Natural killer cell treated with Interleukin-12 subunit alpha and Interleukin-12 subunit beta and Interleukin-15 and Interleukin-18, amount 100 ng/mL, for 72 hours (primary cell): ENCODE results near the gene FAM229B. TPM values are rescaled to one million over a fixed set of nuclear protein-coding genes. Genes with fewer than 3 reads are reported as not detected.
A peak's percentile ranks its signal among the peaks of the same experiment; 100 is the strongest.
"Not testable (repeated sequence)": the region's sequence is repeated elsewhere in the genome, so short reads cannot be mapped to it uniquely, and the experiment has no call there.

Experiments
- ATAC-seq, 2 donors: fragments of 150-1000 bp; cut with Tn5 transposase in 1 of 2; sonication (Bioruptor Pico), chemical (Tn5 transposase) in 1 of 2; 2 replicates each; pipeline ENCODE4 v1.10.0; 2021
- DNase-seq: peaks from one replicate; pipeline ENCODE4 v3.0.0; 2022; ENCODE audit warnings: low spot score
- H3K27ac Mint-ChIP-seq, 2 donors: 1 replicate in 1 of 2; 2 replicates in 1 of 2; pipeline ENCODE4 v1.8.0; 2022; ENCODE audit warnings: mixed read lengths in 2 of 2, mild to moderate bottlenecking in 1 of 2, moderate library complexity in 1 of 2
- H3K27me3 Mint-ChIP-seq, 2 donors: 1 replicate in 1 of 2; 2 replicates in 1 of 2; pipeline ENCODE4 v1.8.0; 2022; ENCODE audit warnings: mixed read lengths in 2 of 2
- H3K36me3 Mint-ChIP-seq: one replicate; pipeline ENCODE4 v1.8.0; 2022; ENCODE audit warnings: mixed read lengths
- H3K4me1 Mint-ChIP-seq, 2 donors: 1 replicate in 1 of 2; 2 replicates in 1 of 2; pipeline ENCODE4 v1.8.0; 2022; ENCODE audit warnings: low read depth in 2 of 2, mixed read lengths in 2 of 2, mild to moderate bottlenecking in 1 of 2
- H3K4me3 Mint-ChIP-seq: one replicate; pipeline ENCODE4 v1.8.0; 2022; ENCODE audit warnings: mixed read lengths
- H3K9me3 Mint-ChIP-seq: 2 replicates; pipeline ENCODE4 v1.8.0; 2022; ENCODE audit warnings: mixed read lengths
- total RNA-seq, 2 donors: library from RNA; stranded (reverse); gene quantifications; one replicate each; pipeline ENCODE4 v1.2.3, GENCODE V29; 2022

Gene FAM229B
- total RNA-seq, 2 donors from 2014 or later = 2.7 to 5.3 TPM

- H3K4me3 Mint-ChIP-seq = no peak overlapping the region
- no peaks in the 10 kb centered on the region for H3K9me3 Mint-ChIP-seq
- H3K4me1 Mint-ChIP-seq = no peaks in the 10 kb centered on the region
- DNase-seq = no peak
- H3K27ac Mint-ChIP-seq = no peak overlapping the region
- H3K36me3 Mint-ChIP-seq = no peaks in the 10 kb centered on the region
- H3K27me3 Mint-ChIP-seq = peaks cover 0 to 9% of the 10 kb centered on the region in 2 donors
- ATAC-seq = no peak
Measured at GRCh38 chr6:112049996-112050395, 37.4 kb upstream of the FAM229B start.

- no peak for DNase-seq
- no peak for ATAC-seq
- Mint-ChIP-seq H3K9me3 (no peaks in the 10 kb centered on the region), H3K4me1 (no peaks in the 10 kb centered on the region), H3K36me3 (no peaks in the 10 kb centered on the region), H3K27me3 (peaks cover 0 to 9% of the 10 kb centered on the region in 2 donors), H3K4me3 (no peak overlapping the region), H3K27ac (no peak overlapping the region)
Measured at GRCh38 chr6:112050429-112050828, 37.0 kb upstream of the FAM229B start.

GRCh38 chr6:112051251-112051740 lies 36.1 kb upstream of the FAM229B start:
- not testable (repeated sequence) for DNase-seq, H3K27ac Mint-ChIP-seq, H3K9me3 Mint-ChIP-seq, H3K4me3 Mint-ChIP-seq, H3K36me3 Mint-ChIP-seq, ATAC-seq, H3K27me3 Mint-ChIP-seq, H3K4me1 Mint-ChIP-seq

GRCh38 chr6:112054001-112054400 lies 33.4 kb upstream of the FAM229B start, which contains the start of gene CCN6:
CCN6 (plus strand) TSS chr6:112054104; CDS start chr6:112054358, 254 bp downstream.
- Mint-ChIP-seq H3K9me3 (no peaks in the 10 kb centered on the region), H3K4me3 (no peak within 1 kb of the TSS), H3K4me1 (no peaks in the 10 kb centered on the region), H3K27me3 (peaks cover 0 to 9% of the 10 kb centered on the region in 2 donors), H3K36me3 (no peaks in the 10 kb centered on the region), H3K27ac (no peak within 1 kb of the TSS)
- ATAC-seq (no peak), DNase-seq (no peak)

DNA sequence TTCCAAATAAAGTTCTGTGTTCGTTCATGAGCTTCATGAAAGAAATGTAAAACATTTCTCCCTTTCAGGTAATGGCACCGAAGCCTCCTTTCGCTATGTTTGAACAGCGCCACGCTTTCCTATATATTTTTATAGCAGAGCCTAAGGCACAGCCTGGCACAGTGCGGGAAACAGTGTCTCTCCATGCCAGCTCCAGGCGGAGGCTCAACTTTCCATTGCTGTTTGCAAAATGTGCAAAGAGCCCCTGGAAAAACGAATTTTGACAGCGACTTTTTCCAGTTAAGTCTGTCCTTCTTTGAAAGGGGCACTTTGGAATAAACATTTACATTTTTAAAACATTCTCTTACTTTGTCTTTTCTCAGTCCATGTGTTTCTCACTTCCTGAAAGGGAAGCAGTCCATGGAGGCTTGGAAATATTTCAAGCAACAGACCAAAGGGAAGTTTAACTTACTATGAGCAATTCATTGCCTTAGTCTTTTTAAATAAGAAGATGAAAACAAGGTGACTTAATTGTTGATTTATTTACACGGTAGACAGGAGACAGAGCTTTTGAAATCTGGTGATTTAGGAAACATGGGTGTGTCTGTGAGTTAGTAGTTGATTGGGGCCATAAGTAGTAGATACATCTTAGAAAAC lies 32.7 kb upstream of the FAM229B start:
- no peak for DNase-seq
- H3K4me1 Mint-ChIP-seq = no peaks in the 10 kb centered on the region
- no peak overlapping the region for H3K27ac Mint-ChIP-seq
- no peak overlapping the region for H3K4me3 Mint-ChIP-seq
- H3K36me3 Mint-ChIP-seq = no peaks in the 10 kb centered on the region
- peaks cover 0 to 9% of the 10 kb centered on the region in 2 donors for H3K27me3 Mint-ChIP-seq
- no peaks in the 10 kb centered on the region for H3K9me3 Mint-ChIP-seq
- ATAC-seq = no peak

- no peaks in the 10 kb centered on the region for H3K36me3 Mint-ChIP-seq
- no peaks in the 10 kb centered on the region for H3K4me1 Mint-ChIP-seq
- H3K9me3 Mint-ChIP-seq = no peaks in the 10 kb centered on the region
- H3K27me3 Mint-ChIP-seq = no peaks in the 10 kb centered on the region
- DNase-seq (no peak), ATAC-seq (no peak)
- no peak overlapping the region for H3K4me3 Mint-ChIP-seq
- H3K27ac Mint-ChIP-seq = no peak overlapping the region
Measured at GRCh38 chr6:112058243-112059032, 29.0 kb upstream of the FAM229B start.

DNA sequence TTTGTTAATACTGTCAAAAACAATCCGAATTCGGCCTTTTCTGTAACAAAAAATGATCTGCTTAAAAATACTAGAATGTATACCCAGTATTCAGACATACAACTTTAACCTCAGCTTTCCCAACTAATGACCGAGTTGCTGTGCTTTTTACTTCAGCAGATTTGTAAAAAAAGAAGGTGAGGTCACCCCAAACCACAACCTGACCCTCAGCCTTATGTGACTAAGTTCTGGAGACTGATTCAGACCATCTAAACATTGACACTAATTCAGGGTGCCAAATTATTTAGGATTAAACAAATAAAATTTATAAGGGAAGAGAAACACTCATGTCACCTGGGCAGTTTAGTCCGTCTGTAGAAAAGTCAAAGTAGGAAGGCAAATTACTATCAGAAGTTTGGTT lies 25.8 kb upstream of the FAM229B start:
- peaks cover 0 to 5% of the 10 kb centered on the region in 2 donors for H3K27me3 Mint-ChIP-seq
- H3K4me1 Mint-ChIP-seq = no peaks in the 10 kb centered on the region
- H3K9me3 Mint-ChIP-seq = no peaks in the 10 kb centered on the region
- no peak overlapping the region for H3K27ac Mint-ChIP-seq
- no peak for ATAC-seq
- no peaks in the 10 kb centered on the region for H3K36me3 Mint-ChIP-seq
- H3K4me3 Mint-ChIP-seq = no peak overlapping the region
- no peak for DNase-seq

- Mint-ChIP-seq H3K27me3 (peaks cover 0 to 5% of the 10 kb centered on the region in 2 donors), H3K27ac (no peak overlapping the region), H3K4me1 (no peaks in the 10 kb centered on the region), H3K4me3 (no peak overlapping the region), H3K9me3 (no peaks in the 10 kb centered on the region), H3K36me3 (no peaks in the 10 kb centered on the region)
- ATAC-seq (no peak), DNase-seq (no peak)
Measured at GRCh38 chr6:112062966-112063365, 24.4 kb upstream of the FAM229B start.

DNA sequence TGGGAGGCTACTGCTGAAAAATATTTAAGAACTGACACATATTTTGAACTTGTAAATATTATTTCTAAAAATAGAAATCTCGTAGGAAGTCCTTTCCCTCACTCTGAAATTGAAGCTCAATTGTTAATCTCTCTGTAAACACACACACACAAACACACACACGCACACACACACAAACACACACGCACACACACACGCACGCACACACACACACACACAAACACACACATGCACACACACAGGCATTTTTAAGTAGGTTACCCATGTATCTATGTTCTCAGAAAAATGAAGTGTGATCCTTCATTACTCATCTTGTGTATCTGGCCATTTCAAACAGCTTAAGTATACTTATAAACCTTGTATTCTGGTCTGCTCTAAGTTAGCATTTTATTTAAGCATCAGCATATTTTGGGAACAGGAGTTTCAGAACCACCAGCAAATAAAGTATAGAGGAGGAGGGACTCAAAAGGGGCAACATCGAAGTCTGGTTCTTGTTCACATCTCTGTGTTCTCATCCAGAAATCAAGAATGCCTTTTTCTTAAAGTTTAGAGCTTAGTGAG lies 21.9 kb upstream of the FAM229B start:
- no peak for ATAC-seq
- H3K27ac Mint-ChIP-seq = no peak overlapping the region
- peaks cover 0 to 5% of the 10 kb centered on the region in 2 donors for H3K27me3 Mint-ChIP-seq
- no peak overlapping the region for H3K4me3 Mint-ChIP-seq
- H3K36me3 Mint-ChIP-seq = no peaks in the 10 kb centered on the region
- H3K9me3 Mint-ChIP-seq = no peaks in the 10 kb centered on the region
- H3K4me1 Mint-ChIP-seq = no peaks in the 10 kb centered on the region
- DNase-seq = no peak

DNA sequence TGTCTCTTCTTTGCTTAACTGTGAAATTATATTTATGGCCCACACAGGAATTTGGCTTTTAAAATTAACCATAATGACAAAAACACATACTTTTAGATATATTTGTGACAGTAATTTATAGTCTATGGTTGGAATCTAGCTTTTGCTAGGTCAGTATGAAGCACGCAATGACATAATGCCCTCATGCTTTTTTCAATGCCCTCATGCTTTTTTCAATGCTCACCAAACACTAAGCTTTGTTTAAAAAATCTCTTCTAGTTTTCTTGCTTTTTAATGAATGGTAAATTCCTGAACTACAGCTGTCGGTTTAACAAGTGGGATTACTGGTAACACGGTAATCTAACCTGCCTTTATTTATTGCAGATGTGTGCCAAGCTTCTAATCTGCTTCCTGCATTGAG lies 20.8 kb upstream of the FAM229B start:
- Mint-ChIP-seq H3K36me3 (no peaks in the 10 kb centered on the region), H3K9me3 (no peaks in the 10 kb centered on the region), H3K27me3 (peaks cover 0 to 5% of the 10 kb centered on the region in 2 donors), H3K4me3 (no peak overlapping the region), H3K4me1 (no peaks in the 10 kb centered on the region), H3K27ac (no peak overlapping the region)
- ATAC-seq = no peak
- DNase-seq = no peak

DNA sequence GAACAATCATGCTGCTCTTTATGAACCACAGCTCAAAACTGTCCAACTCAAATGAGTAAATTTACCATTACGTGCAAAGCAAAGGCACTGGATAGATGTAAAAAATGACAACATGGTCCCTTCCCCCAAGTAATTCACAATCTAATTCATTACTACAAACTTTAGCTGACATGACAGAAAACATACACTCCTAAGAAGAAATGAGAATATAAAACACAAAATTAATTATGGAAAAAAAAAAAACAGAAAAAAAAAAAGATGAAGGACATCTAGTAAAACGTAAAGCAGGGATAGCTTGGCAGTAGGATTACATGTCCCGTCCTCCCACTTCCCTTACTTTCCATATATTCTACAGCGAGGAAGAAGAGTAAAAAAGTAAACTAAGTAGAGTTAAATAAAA lies 5.8 kb upstream of the FAM229B start:
- Mint-ChIP-seq H3K36me3 (no peaks in the 10 kb centered on the region), H3K9me3 (no peaks in the 10 kb centered on the region), H3K4me1 (peaks cover 2 to 9% of the 10 kb centered on the region in 2 donors), H3K4me3 (no peak overlapping the region), H3K27me3 (no peaks in the 10 kb centered on the region), H3K27ac (no peak overlapping the region)
- ATAC-seq (no peak), DNase-seq (no peak)

DNA sequence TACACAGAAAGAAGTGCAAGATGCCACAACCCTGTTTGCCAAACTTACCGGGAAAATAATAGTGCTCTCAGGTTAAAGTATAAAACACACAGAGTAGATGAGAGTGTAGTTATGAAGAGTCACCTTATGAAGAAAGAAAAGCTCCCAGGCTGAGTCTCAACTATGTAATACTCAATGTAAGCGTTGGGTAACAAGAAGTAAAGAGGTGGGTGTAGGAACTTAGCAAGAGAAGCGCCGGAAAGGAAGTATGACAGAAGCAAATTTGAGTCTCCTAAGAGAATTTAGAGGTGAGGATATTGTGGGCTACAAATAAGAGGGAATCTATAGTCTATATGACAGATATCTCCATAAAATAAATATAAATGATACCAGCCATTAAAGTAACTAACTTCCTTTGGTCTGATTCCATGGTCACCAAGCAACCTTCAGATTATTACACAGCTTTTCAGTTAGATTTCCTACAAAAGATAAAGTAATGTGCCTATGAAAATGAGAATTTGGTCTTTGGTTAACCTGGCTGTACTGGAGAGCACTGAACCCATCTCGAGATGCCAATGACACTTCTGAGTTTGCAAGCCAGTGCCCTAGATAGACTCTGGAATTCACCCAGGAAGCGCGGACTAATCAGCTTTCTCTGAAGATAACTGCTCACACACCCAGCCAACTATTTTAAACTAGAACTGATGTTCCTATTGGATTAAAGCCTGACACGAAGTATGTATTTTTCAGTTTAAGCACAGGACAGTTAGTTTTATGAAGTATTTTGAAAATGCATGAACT lies 1.9 kb upstream of the FAM229B start:
- ATAC-seq (no peak), DNase-seq (no peak)
- peaks cover 12 to 16% of the 10 kb centered on the region in 2 donors for H3K27me3 Mint-ChIP-seq
- peaks cover 2 to 9% of the 10 kb centered on the region in 2 donors for H3K4me1 Mint-ChIP-seq
- H3K36me3 Mint-ChIP-seq = no peaks in the 10 kb centered on the region
- no peaks in the 10 kb centered on the region for H3K9me3 Mint-ChIP-seq
- H3K4me3 Mint-ChIP-seq = peak overlapping the region; percentile 47
- H3K27ac Mint-ChIP-seq = no peak overlapping the region

DNA sequence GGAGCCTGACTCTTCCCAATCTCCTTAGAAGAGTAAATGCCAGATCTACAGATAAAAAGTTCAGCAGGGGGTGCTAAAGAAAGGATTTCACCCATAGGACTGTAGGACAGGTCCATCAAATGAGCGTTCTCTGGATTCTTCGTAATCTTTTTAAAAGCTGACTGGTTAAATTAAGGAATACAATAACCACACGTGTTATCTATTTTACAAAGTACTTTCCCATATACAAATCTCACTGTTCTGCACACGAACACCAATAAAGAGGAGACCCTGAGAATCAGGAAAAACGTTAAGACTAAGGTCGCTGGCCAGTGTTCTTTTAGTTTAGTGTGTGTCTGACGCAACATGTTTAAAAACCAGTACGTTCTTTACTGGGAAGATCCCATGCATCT lies 651 bp upstream of the FAM229B start:
- H3K9me3 Mint-ChIP-seq = no peaks in the 10 kb centered on the region

More for the DNA sequence above, 651 bp upstream of the FAM229B start:
- DNase-seq (no peak), ATAC-seq (peak in 1 of 2 donors; percentile 1)
- peaks cover 2 to 9% of the 10 kb centered on the region in 2 donors for H3K4me1 Mint-ChIP-seq
- no peak overlapping the region for H3K4me3 Mint-ChIP-seq
- no peak overlapping the region for H3K27ac Mint-ChIP-seq
- H3K36me3 Mint-ChIP-seq = no peaks in the 10 kb centered on the region
- H3K27me3 Mint-ChIP-seq = peaks cover 17 to 26% of the 10 kb centered on the region in 2 donors
